Trophoblast cell (in vitro differentiated cells and primary cell): Measurements from ENCODE around the gene NSD1.

ENCODE experiments used
- DNase-seq, 2 donors: peaks; one replicate each; pipeline ENCODE4 v3.0.0-alpha.2; 2016
- H2AFZ ChIP-seq: 2 replicates; pipeline ENCODE4 v1.6.1; 2013; ENCODE audit warnings: low read length, moderate library complexity, mild to moderate bottlenecking; ENCODE audit not compliant: insufficient read depth, poor library complexity
- H2AK5ac ChIP-seq: 2 replicates; pipeline ENCODE4 v1.6.1; 2013; ENCODE audit warnings: mild to moderate bottlenecking, low read length
- H2BK120ac ChIP-seq: 2 replicates; pipeline ENCODE4 v1.6.1; 2013; ENCODE audit warnings: low read length, mild to moderate bottlenecking, moderate library complexity; ENCODE audit not compliant: insufficient read depth, poor library complexity
- H2BK12ac ChIP-seq: 2 replicates; pipeline ENCODE4 v1.6.1; 2013; ENCODE audit warnings: mild to moderate bottlenecking, low read length, moderate library complexity
- H2BK5ac ChIP-seq: 2 replicates; pipeline ENCODE4 v1.6.1; 2013; ENCODE audit warnings: low read length, low read depth, moderate library complexity, mild to moderate bottlenecking; ENCODE audit not compliant: poor library complexity
- H3K14ac ChIP-seq: 2 replicates; pipeline ENCODE4 v1.6.1; 2013; ENCODE audit warnings: mild to moderate bottlenecking, low read length
- H3K18ac ChIP-seq: 2 replicates; pipeline ENCODE4 v1.6.1; 2013; ENCODE audit warnings: mild to moderate bottlenecking, low read length
- H3K23ac ChIP-seq: 2 replicates; pipeline ENCODE4 v1.6.1; 2013; ENCODE audit warnings: low read length
- H3K27ac ChIP-seq: 2 replicates; pipeline ENCODE4 v1.5.1; 2013; ENCODE audit warnings: low read depth, mild to moderate bottlenecking, inconsistent platforms, low read length, moderate library complexity
- H3K27me3 ChIP-seq: 2 replicates; pipeline ENCODE4 v1.6.1; 2013; ENCODE audit warnings: inconsistent platforms, mild to moderate bottlenecking, low read length, moderate library complexity; ENCODE audit not compliant: insufficient read depth
- H3K36me3 ChIP-seq, 2 experiments: 1 replicate in 1 of 2; 2 replicates in 1 of 2; pipeline ENCODE4 v1.6.1; 2013; ENCODE audit warnings: low read length in 2 of 2, mild to moderate bottlenecking in 2 of 2, moderate library complexity in 1 of 2; ENCODE audit not compliant: insufficient read depth in 2 of 2, control insufficient read depth in 1 of 2
- H3K4ac ChIP-seq: 2 replicates; pipeline ENCODE4 v1.6.1; 2013; ENCODE audit warnings: low read depth, mild to moderate bottlenecking, low read length, moderate library complexity
- H3K4me1 ChIP-seq, 2 experiments: 1 replicate in 1 of 2; 2 replicates in 1 of 2; pipeline ENCODE4 v1.6.1; 2013; ENCODE audit warnings: low read length in 2 of 2, mild to moderate bottlenecking in 2 of 2, moderate library complexity in 1 of 2; ENCODE audit not compliant: insufficient read depth in 2 of 2, control insufficient read depth in 1 of 2
- H3K4me2 ChIP-seq: 2 replicates; pipeline ENCODE4 v1.6.1; 2013; ENCODE audit warnings: inconsistent platforms, mild to moderate bottlenecking, low read length, moderate library complexity
- H3K4me3 ChIP-seq: 2 replicates; pipeline ENCODE4 v1.5.1; 2013; ENCODE audit warnings: mild to moderate bottlenecking, low read depth, low read length, inconsistent platforms
- H3K79me1 ChIP-seq: one replicate; pipeline ENCODE4 v1.6.1; 2013; ENCODE audit warnings: low read length
- H3K79me2 ChIP-seq: 2 replicates; pipeline ENCODE4 v1.6.1; 2013; ENCODE audit warnings: low read length, mild to moderate bottlenecking; ENCODE audit not compliant: control insufficient read depth, insufficient read depth, poor library complexity
- H3K9ac ChIP-seq: 2 replicates; pipeline ENCODE4 v1.6.1; 2013; ENCODE audit warnings: mild to moderate bottlenecking, low read length
- H3K9me3 ChIP-seq: 2 replicates; pipeline ENCODE4 v1.6.1; 2013; ENCODE audit warnings: low read depth, mild to moderate bottlenecking, control low read depth, inconsistent platforms, low read length; ENCODE audit not compliant: insufficient read depth
- H4K12ac ChIP-seq: 2 replicates; pipeline ENCODE4 v1.6.1; 2013; ENCODE audit warnings: low read depth, mild to moderate bottlenecking, low read length, moderate library complexity
- H4K8ac ChIP-seq: 2 replicates; pipeline ENCODE4 v1.6.1; 2013; ENCODE audit warnings: low read depth, mild to moderate bottlenecking, low read length, moderate library complexity
- H4K91ac ChIP-seq: one replicate; pipeline ENCODE4 v1.6.1; 2013; ENCODE audit warnings: low read depth, mild to moderate bottlenecking, low read length, moderate library complexity
- WGBS: extraction: QIAGEN DNeasy Blood & Tissue Kit; methylation state at CpG from one replicate; pipeline ENCODE4 v1.1.7; 2013; ENCODE audit warnings: missing lambda C conversion rate; ENCODE audit not compliant: insufficient read length, insufficient coverage; ENCODE audit errors: extremely low coverage; 5-methylcytosine and 5-hydroxymethylcytosine counted together

Gene NSD1

DNA sequence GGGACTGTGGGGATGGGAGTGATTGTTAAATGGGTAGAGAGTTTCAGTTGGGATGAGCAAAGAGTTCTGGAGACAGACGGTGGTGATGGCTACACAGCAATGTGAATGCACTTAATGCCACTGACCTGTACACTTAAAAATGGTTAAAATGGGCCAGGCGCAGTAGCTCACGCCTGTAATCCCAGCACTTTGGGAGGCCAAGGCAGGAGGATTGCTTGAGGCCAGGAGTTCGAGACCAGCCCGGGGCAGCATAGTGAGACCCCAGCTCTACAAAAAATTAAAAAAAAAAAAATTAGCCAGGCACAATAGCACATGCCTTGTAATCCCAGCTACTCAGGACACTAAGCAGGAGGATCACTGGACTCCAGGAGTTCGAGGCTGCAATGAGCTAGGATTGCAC, 210.2 kb downstream of the NSD1 start:
- Histone ChIP-seq H3K79me1 (no peaks in the 10 kb centered on the region), H3K23ac (no peak overlapping the region), H3K27me3 (no peaks in the 10 kb centered on the region), H3K4me3 (no peak overlapping the region), H3K79me2 (peaks cover 3% of the 10 kb centered on the region), H2AFZ (no peak overlapping the region), H4K91ac (no peak overlapping the region), H3K4me2 (no peak overlapping the region), H4K8ac (no peak overlapping the region), H3K9ac (no peak overlapping the region), H3K36me3 (peaks cover 16 to 23% of the 10 kb centered on the region in 2 experiments), H4K12ac (no peak overlapping the region), H3K27ac (no peak overlapping the region), H3K4me1 (peaks cover 0 to 3% of the 10 kb centered on the region in 2 experiments), H2BK12ac (no peak overlapping the region), H3K14ac (no peak overlapping the region), H3K4ac (no peak overlapping the region), H3K18ac (no peak overlapping the region), H2BK5ac (no peak overlapping the region), H2AK5ac (no peak overlapping the region), H3K9me3 (peaks cover 1% of the 10 kb centered on the region), H2BK120ac (no peak overlapping the region)
- no CpG with 5 or more reads among the region's 6 CpGs for WGBS
- DNase-seq = no peak

GRCh38 chr5:177344891-177345290, 211.3 kb downstream of the NSD1 start:
- Histone ChIP-seq H3K9me3 (peaks cover 1% of the 10 kb centered on the region), H3K4me1 (peaks cover 0 to 2% of the 10 kb centered on the region in 2 experiments), H3K79me1 (no peaks in the 10 kb centered on the region), H4K8ac (no peak overlapping the region), H3K4ac (no peak overlapping the region), H3K27ac (no peak overlapping the region), H4K91ac (no peak overlapping the region), H3K4me3 (no peak overlapping the region), H3K4me2 (no peak overlapping the region), H2BK12ac (no peak overlapping the region), H3K18ac (no peak overlapping the region), H3K14ac (no peak overlapping the region), H3K9ac (no peak overlapping the region), H4K12ac (no peak overlapping the region), H3K27me3 (no peaks in the 10 kb centered on the region), H3K79me2 (peaks cover 3% of the 10 kb centered on the region), H2AFZ (no peak overlapping the region), H3K36me3 (peaks cover 11 to 17% of the 10 kb centered on the region in 2 experiments), H3K23ac (no peak overlapping the region), H2BK5ac (no peak overlapping the region), H2AK5ac (no peak overlapping the region), H2BK120ac (no peak overlapping the region)
- DNase-seq = peak; percentile 78 to 81
- WGBS = no CpG with 5 or more reads among the region's 6 CpGs

DNA sequence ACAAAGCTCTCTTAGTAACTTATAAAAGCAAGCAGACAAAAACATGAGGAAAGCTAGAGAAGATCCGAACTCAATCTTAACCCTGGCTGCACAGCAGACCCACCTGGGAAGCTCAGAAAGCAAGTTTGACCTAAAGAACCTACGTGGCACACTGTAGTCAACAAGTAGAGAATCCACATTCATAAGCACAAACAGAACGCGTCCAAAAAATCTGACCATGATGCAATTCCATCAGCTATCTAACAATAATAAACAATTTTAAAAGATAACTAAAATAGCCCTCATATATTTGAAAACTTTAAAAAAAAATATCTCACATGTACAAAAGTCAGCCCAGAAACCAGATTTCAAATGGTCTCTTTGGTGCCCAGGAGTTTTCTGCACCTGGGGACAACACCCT, 213.2 kb downstream of the NSD1 start:
- peaks cover 9 to 13% of the 10 kb centered on the region in 2 experiments for H3K4me1 ChIP-seq
- no peak overlapping the region for H3K18ac ChIP-seq
- peaks cover 9 to 16% of the 10 kb centered on the region in 2 experiments for H3K36me3 ChIP-seq
- WGBS = no CpG with 5 or more reads among the region's 4 CpGs
- no peak overlapping the region for H2AFZ ChIP-seq
- no peak overlapping the region for H4K12ac ChIP-seq
- peak in 1 of 2 donors; percentile 47 for DNase-seq
- H2AK5ac ChIP-seq = no peak overlapping the region
- H3K9me3 ChIP-seq = peaks cover 1% of the 10 kb centered on the region
- H2BK120ac ChIP-seq = no peak overlapping the region
- no peak overlapping the region for H3K27ac ChIP-seq
- H3K23ac ChIP-seq = no peak overlapping the region
- H3K9ac ChIP-seq = no peak overlapping the region
- H3K4ac ChIP-seq = peak overlapping the region; percentile 57
- no peaks in the 10 kb centered on the region for H3K27me3 ChIP-seq
- peaks cover 8% of the 10 kb centered on the region for H3K79me1 ChIP-seq
- H4K91ac ChIP-seq = no peak overlapping the region
- H3K79me2 ChIP-seq = peaks cover 13% of the 10 kb centered on the region
- no peak overlapping the region for H3K4me3 ChIP-seq
- H2BK12ac ChIP-seq = no peak overlapping the region
- H2BK5ac ChIP-seq = no peak overlapping the region
- no peak overlapping the region for H4K8ac ChIP-seq
- no peak overlapping the region for H3K14ac ChIP-seq
- H3K4me2 ChIP-seq = no peak overlapping the region

DNA sequence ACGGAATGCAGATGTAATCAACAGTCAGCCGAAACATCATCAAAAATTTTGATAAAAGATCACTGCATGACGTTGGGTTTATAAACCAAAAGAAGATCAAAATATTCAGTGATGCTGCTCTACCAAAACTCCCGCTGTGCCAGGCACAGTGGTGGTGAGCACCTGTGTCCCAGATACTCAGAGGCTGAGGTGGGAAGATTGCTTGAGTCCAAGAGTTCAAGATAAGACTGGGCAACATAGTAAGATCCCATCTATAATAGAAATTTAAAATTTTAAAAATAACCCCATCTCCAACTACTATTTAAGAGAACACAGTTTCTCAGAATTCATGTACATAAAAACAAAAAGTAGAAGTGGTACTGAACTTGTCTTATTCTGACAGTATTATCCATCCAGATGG, 214.1 kb downstream of the NSD1 start:
- Histone ChIP-seq H4K12ac (no peak overlapping the region), H3K9ac (no peak overlapping the region), H3K18ac (no peak overlapping the region), H3K23ac (no peak overlapping the region), H3K4me1 (peaks cover 12 to 16% of the 10 kb centered on the region in 2 experiments), H3K27me3 (no peaks in the 10 kb centered on the region), H3K79me2 (peaks cover 13% of the 10 kb centered on the region), H2BK5ac (no peak overlapping the region), H3K79me1 (peaks cover 10% of the 10 kb centered on the region), H3K27ac (no peak overlapping the region), H2BK120ac (no peak overlapping the region), H4K91ac (no peak overlapping the region), H2AFZ (no peak overlapping the region), H3K9me3 (peaks cover 1% of the 10 kb centered on the region), H2BK12ac (no peak overlapping the region), H3K4me3 (no peak overlapping the region), H3K4ac (peak overlapping the region; percentile 57), H3K36me3 (peaks cover 5 to 16% of the 10 kb centered on the region in 2 experiments), H3K14ac (no peak overlapping the region), H2AK5ac (no peak overlapping the region), H4K8ac (no peak overlapping the region), H3K4me2 (no peak overlapping the region)
- DNase-seq = no peak
- WGBS = no CpG with 5 or more reads among the region's 4 CpGs
